Measurements from ENCODE around the gene MBOAT1.

- TF ChIP-seq CTCF (IDR thresholded peaks at IDR 0.05; ENCODE audit: poor library complexity, severe bottlenecking) (no peak), EZH2 (IDR thresholded peaks at IDR 0.05; ENCODE audit: borderline replicate concordance, insufficient read depth, low read length, poor library complexity, severe bottlenecking) (no peak), POLR2AphosphoS5 (IDR thresholded peaks at IDR 0.05) (no peak), EP300 (conservative IDR thresholded peaks at IDR 0.05; ENCODE audit: poor library complexity, severe bottlenecking) (no peak), RAD21 (conservative IDR thresholded peaks at IDR 0.05) (no peak), TAF1 (IDR thresholded peaks at IDR 0.05; ENCODE audit: low read depth) (no peak), SMC3 (conservative IDR thresholded peaks at IDR 0.05; ENCODE audit: poor library complexity) (no peak), MXI1 (conservative IDR thresholded peaks at IDR 0.05; ENCODE audit: poor library complexity, severe bottlenecking) (no peak)
Observed at GRCh38 chr6:20253021-20253420, 40.8 kb upstream of the MBOAT1 start.
